GM20000 (cell line): Measurements from ENCODE around the gene TP53I13.

Experiments
- DNase-seq: peaks from one replicate; pipeline ENCODE4 v3.0.0; 2012; ENCODE audit warnings: low spot score
- TF ChIP-seq, protein P1 (sequence below): IDR thresholded peaks from 2 replicates; pipeline ENCODE4 v1.5.1; 2012; ENCODE audit warnings: mild to moderate bottlenecking, control low read depth; ENCODE audit errors: extremely low read depth, missing control alignments

TP53I13 gene

GRCh38 chr17:29561554-29562517 lies 6.7 kb upstream of the TP53I13 start:
- no peak for DNase-seq
- TF ChIP-seq, protein P1, sequence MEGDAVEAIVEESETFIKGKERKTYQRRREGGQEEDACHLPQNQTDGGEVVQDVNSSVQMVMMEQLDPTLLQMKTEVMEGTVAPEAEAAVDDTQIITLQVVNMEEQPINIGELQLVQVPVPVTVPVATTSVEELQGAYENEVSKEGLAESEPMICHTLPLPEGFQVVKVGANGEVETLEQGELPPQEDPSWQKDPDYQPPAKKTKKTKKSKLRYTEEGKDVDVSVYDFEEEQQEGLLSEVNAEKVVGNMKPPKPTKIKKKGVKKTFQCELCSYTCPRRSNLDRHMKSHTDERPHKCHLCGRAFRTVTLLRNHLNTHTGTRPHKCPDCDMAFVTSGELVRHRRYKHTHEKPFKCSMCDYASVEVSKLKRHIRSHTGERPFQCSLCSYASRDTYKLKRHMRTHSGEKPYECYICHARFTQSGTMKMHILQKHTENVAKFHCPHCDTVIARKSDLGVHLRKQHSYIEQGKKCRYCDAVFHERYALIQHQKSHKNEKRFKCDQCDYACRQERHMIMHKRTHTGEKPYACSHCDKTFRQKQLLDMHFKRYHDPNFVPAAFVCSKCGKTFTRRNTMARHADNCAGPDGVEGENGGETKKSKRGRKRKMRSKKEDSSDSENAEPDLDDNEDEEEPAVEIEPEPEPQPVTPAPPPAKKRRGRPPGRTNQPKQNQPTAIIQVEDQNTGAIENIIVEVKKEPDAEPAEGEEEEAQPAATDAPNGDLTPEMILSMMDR = no peak

- no peak for DNase-seq
- TF ChIP-seq, protein P1 = no peak
Measured at GRCh38 chr17:29562615-29563014, 5.9 kb upstream of the TP53I13 start.

DNA sequence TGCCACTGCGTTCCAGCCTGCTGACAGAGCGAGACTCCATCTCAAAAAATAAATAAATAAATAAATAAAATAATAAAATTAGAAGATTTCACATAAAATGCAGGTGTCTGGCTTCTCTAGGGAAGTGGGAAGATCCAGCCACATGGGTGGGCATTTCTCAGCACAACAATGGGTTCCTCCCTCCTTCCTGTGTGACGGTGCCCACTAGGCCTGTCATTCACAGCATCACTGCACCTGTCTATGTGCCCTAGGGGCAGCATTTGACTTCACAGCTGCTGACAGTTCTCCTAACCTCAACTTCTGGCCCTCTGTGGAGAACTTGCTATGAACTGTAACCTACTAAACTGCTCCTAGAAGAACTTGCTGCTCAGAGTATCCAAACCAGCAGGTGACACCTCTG lies 4.7 kb upstream of the TP53I13 start:
- DNase-seq = no peak
- TF ChIP-seq, protein P1 = no peak

- DNase-seq = peak; percentile 74
- TF ChIP-seq, protein P1 = no peak
Measured at GRCh38 chr17:29565643-29566472, 2.6 kb upstream of the TP53I13 start.

DNA sequence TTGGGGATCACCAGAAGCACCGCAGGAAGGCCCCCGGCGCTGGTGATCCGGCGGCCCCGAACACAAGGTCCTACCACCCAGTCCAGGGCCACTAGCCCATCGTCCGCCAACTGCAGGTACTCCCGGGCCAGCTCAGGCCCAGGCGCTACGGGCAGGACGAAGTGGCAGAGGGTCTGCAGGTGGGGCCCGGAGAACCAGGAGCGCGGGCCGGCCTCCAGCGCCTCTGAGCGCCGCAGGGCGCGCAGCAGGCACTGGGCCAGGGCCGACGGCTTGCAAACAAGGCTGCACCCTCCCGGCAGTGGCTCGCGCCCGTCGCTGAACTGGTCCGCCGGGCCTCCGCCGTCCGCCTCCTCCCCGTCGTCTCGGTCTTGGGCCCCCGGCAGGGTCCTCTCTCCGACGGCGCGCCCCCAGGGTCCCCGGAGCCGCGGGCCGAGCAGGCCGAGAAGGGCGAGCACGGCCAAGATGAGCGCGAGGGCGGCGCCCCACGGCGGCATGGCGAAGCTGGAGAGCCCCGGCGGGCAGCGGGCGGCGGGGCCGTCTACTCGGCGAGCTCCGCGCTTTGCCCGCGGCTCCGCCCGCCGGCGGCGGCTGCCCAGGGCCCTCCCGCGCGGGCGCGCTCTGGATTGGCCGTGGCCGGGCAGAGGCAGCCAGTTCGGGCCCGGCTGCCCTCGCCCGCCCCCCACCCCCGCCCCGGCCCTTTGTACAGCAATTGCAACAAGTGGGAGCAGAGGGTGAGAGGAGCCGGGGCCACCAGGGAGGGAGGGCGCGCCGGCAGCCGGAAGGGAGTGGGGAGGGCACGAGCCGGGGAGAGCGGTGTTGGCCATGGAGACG lies 1.8 kb upstream of the TP53I13 start, which contains the start of gene ABHD15:
TSS of gene ABHD15 (minus strand) at position 565 of the 831 bp plus-strand sequence. CDS start at position 494, 71 bp downstream.
- TF ChIP-seq, protein P1 = no peak
- peak; percentile 86 for DNase-seq

- TF ChIP-seq, protein P1 = no peak
- DNase-seq = peak; percentile 62
Measured at GRCh38 chr17:29567304-29567553, 1.3 kb upstream of the TP53I13 start.
